Fibroblast of villous mesenchyme (primary cell): ENCODE measurements around the gene CTBP1. TPM values are rescaled to one million over a fixed set of nuclear protein-coding genes. Genes with fewer than 3 reads are reported as not detected.

Experiments used
- DNase-seq: peaks from one replicate; pipeline ENCODE4 v3.0.0-alpha.2; 2010; ENCODE audit warnings: low read depth
- H3K4me3 ChIP-seq: 2 replicates; pipeline ENCODE4 v1.5.1; 2011; ENCODE audit warnings: low read depth, mild to moderate bottlenecking, low read length
- CTCF ChIP-seq: IDR thresholded peaks from 2 replicates; pipeline ENCODE4 v1.5.1; 2012; ENCODE audit warnings: low read depth, mild to moderate bottlenecking, low read length; ENCODE audit not compliant: insufficient read depth
- total RNA-seq: library from RNA; depleted of rRNA; stranded (reverse); fragments of >200 nt; gene quantifications from 2 replicates; pipeline ENCODE4 v1.2.3, GENCODE V29; 2012

The CTBP1 gene
- total RNA-seq, 1 donor = 235 TPM

GRCh38 chr4:1290165-1290977 lies 41.4 kb upstream of the CTBP1 start:
- peak; percentile 29 for DNase-seq
- peak overlapping the region; percentile 79 for H3K4me3 ChIP-seq

DNA sequence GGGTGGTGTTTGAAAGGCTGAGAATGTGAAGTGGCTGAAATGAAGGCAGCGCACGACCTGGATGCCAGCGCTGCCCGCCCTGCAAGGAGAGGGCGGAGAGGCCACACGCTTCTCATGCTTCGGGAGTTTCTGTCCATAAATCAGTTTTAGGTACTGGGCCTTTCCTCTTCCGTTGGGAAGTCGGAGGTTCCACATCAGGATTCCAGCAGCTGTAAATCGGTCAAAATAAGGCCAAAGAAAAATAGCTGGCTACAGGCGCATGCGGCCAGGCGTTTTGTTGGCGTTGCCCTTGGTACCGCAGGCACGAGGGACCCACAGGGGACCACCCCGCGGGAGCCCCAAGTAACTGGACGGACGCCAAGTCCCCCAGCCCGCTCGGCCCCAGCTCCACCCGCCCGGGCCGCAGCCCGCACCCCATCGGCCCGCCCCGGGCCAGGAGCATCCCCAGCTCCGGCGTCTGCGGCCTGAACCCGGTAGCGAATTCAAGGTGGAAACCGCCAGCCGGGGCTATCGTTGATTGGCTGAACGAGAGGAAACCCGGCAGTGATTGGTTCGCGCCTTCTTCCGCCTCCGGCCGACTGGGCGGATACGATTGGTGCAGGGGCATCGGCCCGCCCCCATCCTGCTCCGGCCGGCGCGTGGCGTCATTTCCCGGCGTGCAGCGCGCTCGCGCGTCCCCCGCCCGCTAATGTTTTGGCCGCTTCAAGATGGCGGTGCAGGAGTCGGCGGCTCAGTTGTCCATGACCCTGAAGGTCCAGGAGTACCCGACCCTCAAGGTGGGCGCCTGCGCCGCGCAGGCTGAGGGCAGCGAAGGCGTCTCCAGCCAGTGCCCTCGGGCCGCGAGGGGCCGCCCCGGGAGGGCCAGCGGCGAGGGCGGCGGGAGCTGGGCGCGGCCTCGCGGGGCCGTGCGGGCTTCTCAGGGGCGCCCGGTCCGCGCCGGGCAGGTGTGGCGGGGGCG lies 40.6 kb upstream of the CTBP1 start, which contains the start of gene MAEA:
TSS of gene MAEA (plus strand) at position 685 of the 958 bp plus-strand sequence. CDS start at position 708, 23 bp downstream.
- H3K4me3 ChIP-seq = peak within 1 kb of the TSS; percentile 79
- peak; percentile 96 for DNase-seq
- TF ChIP-seq CTCF = no peak

More at GRCh38 chr4:1290165-1290977, 41.4 kb upstream of the CTBP1 start:
- TF ChIP-seq CTCF = no peak

GRCh38 chr4:1288786-1289185 lies 39.9 kb upstream of the CTBP1 start:
- DNase-seq = no peak
- TF ChIP-seq CTCF = no peak
- peak overlapping the region; percentile 79 for H3K4me3 ChIP-seq

DNA sequence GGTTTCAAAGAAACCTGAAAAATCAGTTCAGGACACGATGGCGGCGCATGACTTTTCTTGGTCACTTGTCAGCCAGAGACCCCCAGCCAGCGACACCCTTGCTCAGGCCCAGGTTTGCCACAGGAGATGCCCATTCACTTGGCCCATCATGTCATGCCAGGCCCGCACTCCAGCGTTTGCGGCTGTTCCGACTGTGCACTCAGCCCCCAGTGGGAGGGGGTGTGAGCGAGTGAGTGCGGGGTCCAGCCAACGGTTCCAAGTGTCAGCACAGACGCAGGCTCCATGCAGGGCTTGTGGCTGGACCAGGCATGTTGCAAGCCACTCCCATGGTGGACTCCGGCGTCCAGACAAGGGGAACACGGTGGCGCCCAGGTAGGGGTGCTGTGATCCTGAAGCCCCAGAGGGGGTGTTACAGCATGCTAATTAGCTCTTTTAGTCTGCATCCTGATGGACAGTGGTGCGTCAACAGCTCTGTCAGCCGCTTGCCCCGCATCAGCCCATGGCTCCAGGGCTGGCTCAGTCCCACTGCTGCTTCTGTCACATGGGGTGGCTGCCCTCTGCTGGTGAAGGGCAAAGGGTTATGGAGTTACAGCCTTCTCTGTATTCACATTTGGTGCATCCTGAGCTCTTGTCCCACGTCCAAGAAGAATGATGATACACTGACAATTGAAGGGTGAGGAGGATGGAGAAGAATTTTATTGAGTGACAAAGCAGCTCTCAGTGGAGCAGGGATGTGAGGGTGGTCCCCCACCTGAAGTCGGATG lies 37.0 kb upstream of the CTBP1 start:
- TF ChIP-seq CTCF = peak; percentile 10
- no peak for DNase-seq
- no peak overlapping the region for H3K4me3 ChIP-seq

DNA sequence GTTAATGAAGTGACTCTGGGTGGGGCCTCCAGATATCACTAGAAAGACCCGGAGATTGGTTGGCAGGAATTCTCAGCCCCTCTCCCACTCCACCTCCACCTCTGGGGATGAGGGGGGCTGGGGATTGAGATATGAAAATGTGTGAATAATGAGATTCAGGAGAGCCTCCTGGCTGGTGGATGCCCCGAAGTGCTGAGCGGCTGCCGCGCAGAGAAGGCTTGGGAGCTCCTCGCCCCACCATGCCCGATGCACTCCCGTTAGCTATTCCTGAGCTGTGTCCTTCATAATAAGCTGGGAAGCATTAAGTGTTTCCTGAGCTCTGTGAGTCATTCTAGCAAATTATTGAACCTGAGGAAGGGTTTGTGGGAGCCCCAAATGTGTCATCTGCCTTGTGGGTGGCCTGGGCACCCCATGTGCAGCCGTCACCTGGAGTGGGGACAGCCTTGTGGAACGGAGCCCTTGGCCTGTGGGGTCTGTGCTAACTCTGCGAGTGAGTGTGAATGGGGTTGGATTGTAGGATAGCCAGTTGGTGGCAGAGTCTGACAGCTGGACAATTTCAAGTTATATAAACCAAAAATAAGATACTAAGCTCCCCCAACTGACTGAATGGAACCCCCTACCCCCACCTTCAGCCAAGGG lies 36.3 kb upstream of the CTBP1 start:
- no peak for TF ChIP-seq CTCF

DNA sequence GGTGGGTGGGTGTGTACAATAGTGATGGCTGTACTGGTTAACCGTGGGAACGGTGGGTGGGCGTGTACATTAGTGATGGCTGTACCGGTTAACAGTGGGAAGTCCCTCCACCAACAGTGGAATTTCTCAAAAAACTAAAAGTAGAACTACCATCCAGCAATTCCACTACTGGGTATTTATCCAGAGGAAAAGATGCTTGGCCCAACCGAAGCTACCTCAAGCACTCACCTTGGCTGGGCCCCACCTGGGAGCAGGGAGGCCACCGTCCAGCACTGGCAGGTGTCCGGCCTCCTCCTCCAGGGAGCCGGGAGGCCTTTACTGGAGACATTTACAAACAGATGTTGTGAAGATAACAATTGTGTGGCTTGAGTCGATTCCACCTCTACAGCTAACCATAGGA lies 34.8 kb upstream of the CTBP1 start:
- no peak overlapping the region for H3K4me3 ChIP-seq
- no peak for DNase-seq
- no peak for TF ChIP-seq CTCF

More for the DNA sequence above, 36.3 kb upstream of the CTBP1 start:
- no peak for DNase-seq
- H3K4me3 ChIP-seq = no peak overlapping the region
